HG02759 (cell line): Measurements from ENCODE around the gene TTLL3.
"Not testable (repeated sequence)": the region's sequence is repeated elsewhere in the genome, so short reads cannot be mapped to it uniquely, and the experiment has no call there.

Experiments
- ATAC-seq: cut with Tn5 transposase; IDR thresholded peaks from one replicate; pipeline ENCODE4 v1.9.1; 2021; ENCODE audit warnings: mild to moderate bottlenecking, moderate library complexity; ENCODE audit not compliant: unreplicated experiment

The TTLL3 gene

GRCh38 chr3:9834520-9835380 is 24.7 kb downstream of the TTLL3 start:
- ATAC-seq, result no peak

GRCh38 chr3:9837701-9838582 is 27.9 kb downstream of the TTLL3 start:
- no peak for ATAC-seq

- ATAC-seq, result no peak
Observed at GRCh38 chr3:9838856-9839255, 28.8 kb downstream of the TTLL3 start.

- ATAC-seq, result no peak
Observed at GRCh38 chr3:9841015-9841414, 31.0 kb downstream of the TTLL3 start.

- peak; percentile 97 for ATAC-seq
Observed at GRCh38 chr3:9843715-9844438, 33.8 kb downstream of the TTLL3 start, which contains the start of gene RPUSD3. Gene RPUSD3, minus strand, starts transcription at chr3:9844008. Its CDS starts 18 bp downstream, at chr3:9843990.

GRCh38 chr3:9846231-9846630 is 36.2 kb downstream of the TTLL3 start:
- ATAC-seq, result no peak

GRCh38 chr3:9846931-9847488 is 36.9 kb downstream of the TTLL3 start:
- ATAC-seq, result no peak

- not testable (repeated sequence) for ATAC-seq
Observed at GRCh38 chr3:9847870-9848269, 37.8 kb downstream of the TTLL3 start.

GRCh38 chr3:9848860-9849259 is 38.8 kb downstream of the TTLL3 start:
- not testable (repeated sequence) for ATAC-seq

- not testable (repeated sequence) for ATAC-seq
Observed at GRCh38 chr3:9851383-9851782, 41.3 kb downstream of the TTLL3 start.

GRCh38 chr3:9851926-9852325 is 41.9 kb downstream of the TTLL3 start:
- ATAC-seq, result not testable (repeated sequence)

GRCh38 chr3:9852528-9852927 is 42.5 kb downstream of the TTLL3 start:
- no peak for ATAC-seq

GRCh38 chr3:9854291-9854940 is 44.4 kb downstream of the TTLL3 start:
- not testable (repeated sequence) for ATAC-seq

- no peak for ATAC-seq
Observed at GRCh38 chr3:9855594-9855993, 45.5 kb downstream of the TTLL3 start.

- no peak for ATAC-seq
Observed at GRCh38 chr3:9859530-9860025, 49.5 kb downstream of the TTLL3 start.

GRCh38 chr3:9861201-9861600 is 51.1 kb downstream of the TTLL3 start:
- no peak for ATAC-seq

GRCh38 chr3:9861626-9862130 is 51.6 kb downstream of the TTLL3 start:
- ATAC-seq, result no peak

- ATAC-seq, result no peak
Observed at GRCh38 chr3:9862391-9863057, 52.5 kb downstream of the TTLL3 start.

- no peak for ATAC-seq
Observed at GRCh38 chr3:9863058-9863772, 53.2 kb downstream of the TTLL3 start.
